ENCODE data around the gene ASF1B.

The ASF1B gene

DNA sequence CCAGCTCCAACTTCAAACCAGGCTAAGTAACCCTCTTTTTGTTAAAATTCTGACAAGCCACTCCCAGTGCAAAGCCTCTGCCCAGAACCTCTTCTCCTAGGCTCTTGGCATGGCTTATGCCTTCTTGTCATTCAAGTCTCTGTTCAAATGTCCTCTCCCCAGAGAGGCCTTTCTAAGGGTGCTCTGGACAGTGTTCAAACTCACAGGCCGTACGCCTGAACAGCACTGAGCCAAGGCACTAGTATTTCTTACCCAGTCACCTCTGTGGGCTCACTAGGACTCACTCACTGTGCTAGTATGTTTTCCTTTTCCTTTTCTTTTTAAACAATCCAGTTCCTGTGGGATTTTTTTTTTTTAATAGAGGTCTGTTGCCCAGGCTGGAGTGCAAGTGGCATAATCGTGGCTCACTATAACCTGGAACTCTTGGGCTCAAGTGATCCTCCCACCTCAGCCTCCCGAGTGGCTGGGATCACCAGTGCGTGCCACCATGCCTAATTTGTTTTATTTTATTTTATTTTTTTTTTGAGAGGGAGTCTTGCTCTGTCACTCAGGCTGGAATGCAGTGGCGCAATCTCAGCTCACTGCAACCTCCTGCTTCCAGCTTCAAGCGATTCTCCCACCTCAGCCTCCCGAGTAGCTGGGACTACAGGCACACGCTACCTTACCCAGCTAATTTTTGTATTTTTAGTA is 2.3 kb upstream of the ASF1B start:
- DNase-seq (ENCODE audit: low read depth in 1 of 2, low spot score in 1 of 2): no peak

DNA sequence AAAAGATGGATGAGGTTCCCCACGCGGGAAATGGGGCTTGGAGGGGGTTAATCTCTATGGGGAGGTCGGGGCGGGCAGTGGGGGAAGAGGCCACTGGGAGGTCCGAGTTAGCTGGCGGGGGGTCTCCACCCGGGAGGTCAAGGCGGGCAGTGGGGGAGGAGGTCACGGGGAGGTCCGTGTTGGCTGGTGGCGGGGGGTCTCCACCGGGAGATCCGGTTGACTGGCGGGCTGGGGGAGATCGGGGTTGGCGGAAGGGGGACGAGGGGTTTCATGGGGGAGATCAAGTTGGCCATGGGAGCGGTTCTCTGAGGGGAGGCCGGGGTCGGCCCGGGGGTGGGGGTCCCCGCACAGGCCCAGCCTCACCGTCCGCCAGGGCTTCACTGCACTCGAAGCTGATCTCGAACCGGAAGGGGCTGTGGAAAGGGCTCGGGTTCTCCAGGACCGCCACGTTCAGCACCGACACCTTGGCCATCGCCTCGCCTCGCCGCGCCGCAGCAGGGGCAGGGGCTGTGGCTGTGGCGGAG is 342 bp downstream of the ASF1B start:
- DNase-seq (ENCODE audit: low read depth in 1 of 2, low spot score in 1 of 2): no peak

DNA sequence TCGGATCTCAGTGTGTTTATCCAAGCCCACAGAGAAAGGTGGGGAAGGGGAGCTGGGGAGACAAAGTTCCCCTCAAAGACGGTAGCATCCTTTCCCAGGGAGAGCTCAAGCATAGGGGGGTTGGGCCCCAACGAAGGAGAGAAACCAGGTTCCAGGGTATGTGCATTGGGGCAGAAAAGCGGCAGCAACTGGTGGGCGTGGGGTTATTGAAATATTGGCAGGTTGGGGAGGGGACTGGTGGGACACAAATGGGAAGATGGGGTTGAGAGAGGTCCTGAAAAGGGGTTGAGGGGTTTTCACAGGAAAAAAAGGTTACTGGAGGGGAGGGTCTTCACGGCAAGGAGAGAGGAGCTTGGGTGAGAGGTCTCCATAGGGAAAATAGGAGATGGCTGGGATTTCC is 1.0 kb downstream of the ASF1B start:
- DNase-seq (ENCODE audit: low read depth in 1 of 2, low spot score in 1 of 2): no peak

DNA sequence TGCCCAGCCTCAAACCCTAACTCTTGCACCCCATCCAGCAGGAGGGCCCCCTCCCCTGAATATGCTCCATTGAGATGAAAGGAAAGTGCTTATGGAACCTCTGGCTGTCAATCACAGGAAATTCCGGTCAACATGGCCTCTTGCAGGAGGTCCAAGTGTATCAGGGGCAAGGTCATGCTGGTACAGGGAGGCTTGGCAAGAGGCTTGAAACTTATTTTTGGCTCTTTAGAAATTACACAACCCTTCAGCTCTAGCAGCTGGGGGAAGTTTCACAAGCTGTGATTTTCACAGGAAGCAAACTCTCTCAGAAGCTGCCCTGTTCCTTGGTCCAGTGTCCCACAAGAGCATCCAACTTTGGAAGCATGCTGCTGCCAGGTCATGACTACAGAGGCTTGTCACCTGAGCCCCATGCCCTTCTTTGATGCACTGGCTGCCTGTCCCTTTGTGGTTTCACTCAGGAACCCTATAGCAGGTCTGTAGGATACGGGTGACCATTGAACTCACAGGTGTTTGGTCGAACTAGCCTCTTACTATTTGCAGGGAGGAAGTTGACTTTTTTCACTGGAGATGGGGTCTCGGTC is 8.4 kb downstream of the ASF1B start:
- DNase-seq (ENCODE audit: low read depth in 1 of 2, low spot score in 1 of 2): no peak

GRCh38 chr19:14127176-14127575 is 9.2 kb downstream of the ASF1B start:
- DNase-seq (ENCODE audit: low read depth in 1 of 2, low spot score in 1 of 2): no peak

GRCh38 chr19:14122924-14123323 is 13.5 kb downstream of the ASF1B start:
- no peak for DNase-seq (ENCODE audit: low read depth in 1 of 2, low spot score in 1 of 2)

- DNase-seq (ENCODE audit: low read depth in 1 of 2, low spot score in 1 of 2): no peak
Observed at GRCh38 chr19:14120497-14120780, 15.9 kb downstream of the ASF1B start.

- DNase-seq (ENCODE audit: low read depth in 1 of 2, low spot score in 1 of 2): no peak
Observed at GRCh38 chr19:14119644-14120496, 16.5 kb downstream of the ASF1B start.

GRCh38 chr19:14119146-14119545 is 17.2 kb downstream of the ASF1B start:
- no peak for DNase-seq (ENCODE audit: low read depth in 1 of 2, low spot score in 1 of 2)

DNA sequence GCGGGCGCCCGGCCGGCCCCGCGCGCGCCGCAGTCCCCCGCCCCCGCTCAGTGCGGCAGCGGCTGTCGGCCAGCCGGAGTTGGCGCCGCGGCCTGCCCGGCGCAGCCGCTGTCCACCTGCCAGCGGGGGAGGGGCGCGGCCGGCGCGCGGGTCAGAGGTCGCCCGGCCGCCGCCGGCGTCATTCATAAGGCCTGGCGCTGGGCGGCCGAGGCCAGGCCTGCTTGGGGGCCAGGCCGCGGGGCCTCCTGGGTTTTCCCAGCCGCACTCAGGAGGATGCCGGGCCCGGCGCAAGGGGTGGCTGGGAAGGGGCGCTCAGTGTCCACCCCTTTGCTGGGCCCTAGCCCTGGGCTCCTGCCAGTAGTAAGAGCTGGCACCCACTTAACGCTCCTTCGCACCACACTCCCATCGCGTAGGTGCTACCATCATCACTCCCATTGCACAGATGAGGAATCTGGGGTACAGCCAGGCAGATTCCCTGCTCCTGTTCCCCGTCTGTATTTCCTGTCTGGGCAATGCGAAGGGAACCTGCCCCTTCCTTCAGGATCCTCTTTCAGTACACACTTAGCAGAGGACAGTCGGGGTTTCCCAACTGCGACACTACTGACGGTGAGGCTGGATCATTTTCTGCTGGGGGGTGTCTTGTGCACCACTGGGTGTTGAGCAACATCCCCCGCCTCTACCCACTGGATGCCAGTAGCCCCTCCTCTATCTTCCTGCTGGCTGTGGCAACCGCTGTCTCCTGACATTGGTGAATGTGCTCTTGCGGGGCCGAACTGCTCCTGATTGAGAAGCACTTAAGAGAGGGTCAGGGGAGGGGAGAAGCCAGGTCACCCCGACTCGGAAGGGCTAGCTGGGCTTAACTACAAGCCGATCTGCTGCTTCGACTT is 18.0 kb downstream of the ASF1B start:
- no peak for DNase-seq (ENCODE audit: low read depth in 1 of 2, low spot score in 1 of 2)

- DNase-seq (ENCODE audit: low read depth in 1 of 2, low spot score in 1 of 2): peak; percentile 95 to 99
Observed at GRCh38 chr19:14117668-14118164, 18.7 kb downstream of the ASF1B start, which contains the start of gene PRKACA. Gene PRKACA (minus strand): TSS chr19:14117762. CDS start chr19:14117547, 215 bp downstream.

- DNase-seq (ENCODE audit: low read depth in 1 of 2, low spot score in 1 of 2): peak in 1 of 2 donors; percentile 12
Observed at GRCh38 chr19:14116918-14117578, 19.3 kb downstream of the ASF1B start.

- DNase-seq (ENCODE audit: low read depth in 1 of 2, low spot score in 1 of 2): no peak
Observed at GRCh38 chr19:14116525-14116917, 19.9 kb downstream of the ASF1B start.

DNA sequence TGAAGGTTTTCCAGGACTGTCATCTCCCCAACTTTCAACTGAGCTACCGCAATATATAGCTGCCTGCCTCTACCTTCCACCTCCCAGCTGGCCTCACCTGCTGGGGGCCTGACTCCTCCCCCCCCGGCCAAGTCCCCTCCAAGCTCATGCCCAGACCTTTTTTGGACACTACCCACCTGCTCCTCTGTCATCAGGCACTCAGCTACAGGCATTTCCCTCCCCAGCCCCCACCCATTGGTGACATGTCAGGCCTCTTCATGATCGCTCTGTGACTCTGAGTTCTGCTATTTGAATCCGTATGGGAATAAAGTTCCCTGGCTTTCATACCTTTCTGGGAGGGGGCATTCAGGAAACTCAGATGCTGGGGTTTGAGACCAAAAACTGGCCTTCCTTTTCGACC is 20.6 kb downstream of the ASF1B start:
- DNase-seq (ENCODE audit: low read depth in 1 of 2, low spot score in 1 of 2): no peak

GRCh38 chr19:14114854-14115253 is 21.5 kb downstream of the ASF1B start:
- peak in 1 of 2 donors; percentile 34 for DNase-seq (ENCODE audit: low read depth in 1 of 2, low spot score in 1 of 2)

GRCh38 chr19:14114439-14114838 is 21.9 kb downstream of the ASF1B start:
- no peak for DNase-seq (ENCODE audit: low read depth in 1 of 2, low spot score in 1 of 2)

DNA sequence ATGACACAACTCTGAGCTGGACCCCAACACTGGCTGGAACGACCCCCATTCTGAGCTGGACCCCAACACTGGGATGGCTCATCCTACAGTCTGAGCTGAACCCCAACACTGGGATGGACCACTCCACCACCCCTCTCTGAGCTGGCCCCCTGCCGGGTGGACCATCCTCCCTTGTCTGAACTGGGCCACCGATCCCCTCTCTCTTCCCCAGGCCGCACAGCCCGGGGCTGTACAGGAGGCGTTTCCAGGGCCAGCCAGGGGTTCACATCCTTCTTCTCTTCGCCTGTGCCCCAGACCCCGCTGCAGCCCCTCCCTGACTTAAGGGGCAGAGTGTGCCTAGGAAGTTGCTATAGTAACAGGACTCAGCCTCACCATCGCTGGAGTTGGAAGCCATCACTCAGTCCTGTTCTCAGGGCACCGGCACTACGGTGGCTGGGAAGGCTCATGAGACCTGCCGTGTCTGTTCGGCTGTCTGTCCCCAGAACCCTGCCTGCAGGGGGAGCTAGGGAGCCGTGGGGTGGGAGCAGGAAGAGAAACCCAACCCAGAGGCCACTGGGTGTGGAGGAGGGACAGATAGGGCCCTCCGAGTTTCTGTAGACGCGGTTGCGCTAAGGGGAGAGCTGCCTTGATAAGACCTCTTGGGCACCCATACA is 22.5 kb downstream of the ASF1B start:
- peak in 1 of 2 donors; percentile 15 for DNase-seq (ENCODE audit: low read depth in 1 of 2, low spot score in 1 of 2)

DNA sequence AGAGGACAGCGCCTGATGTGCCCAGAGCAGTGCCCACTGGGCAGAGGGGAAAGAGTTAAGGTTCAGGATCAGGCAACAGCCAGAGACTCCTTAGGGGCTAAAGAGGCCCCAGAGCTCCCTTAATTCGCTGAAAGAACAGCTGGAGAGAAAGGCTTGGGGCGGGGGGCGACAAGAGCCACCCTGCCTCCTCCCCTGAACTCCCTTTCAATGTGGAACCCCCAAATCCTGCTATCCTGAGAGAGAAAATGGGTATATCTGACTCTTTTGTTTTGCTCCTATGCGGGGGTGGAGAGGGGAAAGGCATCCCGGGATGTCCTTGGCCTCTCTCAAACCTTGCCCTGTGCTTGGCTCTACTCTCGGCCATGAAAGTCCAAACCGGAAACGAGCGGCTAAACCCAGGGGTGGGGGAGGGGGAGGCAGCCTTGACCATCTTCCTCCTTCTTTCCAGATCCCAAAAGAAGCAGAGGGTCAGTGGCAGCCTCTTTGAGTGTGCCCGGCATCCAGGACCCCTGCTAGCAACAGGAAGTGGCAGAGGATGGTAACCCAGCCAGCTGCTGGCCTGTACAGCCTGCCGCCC is 23.5 kb downstream of the ASF1B start:
- DNase-seq (ENCODE audit: low read depth in 1 of 2, low spot score in 1 of 2): no peak

DNA sequence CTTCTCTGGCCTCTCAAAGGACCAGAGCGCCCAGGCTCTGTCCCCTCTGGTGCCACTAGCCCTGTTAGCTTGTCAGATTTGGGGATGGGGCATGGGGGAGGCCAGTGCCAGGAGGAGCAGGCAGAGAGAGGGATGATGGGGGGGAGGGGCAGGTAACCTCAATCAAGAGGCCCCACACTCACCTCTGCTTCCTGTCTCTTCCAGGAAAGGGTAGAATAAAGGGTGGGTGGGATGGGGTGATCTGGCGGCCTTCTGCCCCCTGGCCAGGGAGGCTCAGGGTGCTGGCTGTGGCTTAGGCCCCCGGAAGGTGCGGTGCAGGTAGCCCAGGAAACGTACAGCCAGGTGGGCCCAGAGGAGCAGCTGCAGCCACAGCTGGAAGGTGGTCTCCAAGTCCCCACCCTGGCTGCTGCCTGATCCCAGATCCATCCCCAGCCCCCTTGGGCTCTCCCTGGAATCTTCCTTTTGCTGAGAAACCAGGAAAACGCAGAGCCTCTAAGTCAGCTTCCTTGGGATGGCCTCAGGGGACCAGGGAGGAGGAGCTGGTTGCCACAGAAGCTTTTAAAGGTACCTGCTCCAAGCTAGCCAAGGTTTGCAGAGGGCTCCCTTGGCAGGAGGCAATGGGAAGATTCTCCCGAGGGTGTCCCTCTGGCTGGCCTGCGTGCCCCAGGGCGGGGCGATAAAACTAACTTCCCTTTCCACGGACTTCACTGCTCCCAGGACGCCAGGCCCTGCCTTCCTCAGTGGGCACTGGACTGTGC is 24.2 kb downstream of the ASF1B start:
- DNase-seq (ENCODE audit: low read depth in 1 of 2, low spot score in 1 of 2): no peak
